ENCODE results near the gene PPP4R3A.
"Not testable (repeated sequence)": the region's sequence is repeated elsewhere in the genome, so short reads cannot be mapped to it uniquely, and the experiment has no call there.

PPP4R3A gene

GRCh38 chr14:91510171-91511042, at the start of gene PPP4R3A:
Gene PPP4R3A, minus strand, starts transcription at chr14:91510310. Its CDS starts 663 bp downstream, at chr14:91509647.
- DNase-seq, result peak; percentile 98

GRCh38 chr14:91555531-91555930, 45.4 kb upstream of the PPP4R3A start:
- no peak for DNase-seq

GRCh38 chr14:91554535-91555332, 44.6 kb upstream of the PPP4R3A start:
- DNase-seq, result no peak

GRCh38 chr14:91548108-91548507, 38.0 kb upstream of the PPP4R3A start:
- DNase-seq, result no peak

- DNase-seq, result peak; percentile 95
Observed at GRCh38 chr14:91545946-91546716, 36.0 kb upstream of the PPP4R3A start.

- DNase-seq, result no peak
Observed at GRCh38 chr14:91545204-91545603, 35.1 kb upstream of the PPP4R3A start.

- no peak for DNase-seq
Observed at GRCh38 chr14:91536327-91536726, 26.2 kb upstream of the PPP4R3A start.

- not testable (repeated sequence) for DNase-seq
Observed at GRCh38 chr14:91534059-91534458, 23.9 kb upstream of the PPP4R3A start.

GRCh38 chr14:91533623-91534022, 23.5 kb upstream of the PPP4R3A start:
- DNase-seq, result no peak

GRCh38 chr14:91523972-91524371, 13.9 kb upstream of the PPP4R3A start:
- no peak for DNase-seq

- no peak for DNase-seq
Observed at GRCh38 chr14:91521061-91521640, 11.0 kb upstream of the PPP4R3A start.

- DNase-seq, result no peak
Observed at GRCh38 chr14:91520138-91520537, 10.0 kb upstream of the PPP4R3A start.

GRCh38 chr14:91519239-91520036, 9.3 kb upstream of the PPP4R3A start:
- no peak for DNase-seq

GRCh38 chr14:91516663-91517388, 6.7 kb upstream of the PPP4R3A start:
- DNase-seq, result no peak

GRCh38 chr14:91515979-91516378, 5.9 kb upstream of the PPP4R3A start:
- no peak for DNase-seq

- no peak for DNase-seq
Observed at GRCh38 chr14:91511043-91511383, 903 bp upstream of the PPP4R3A start.

GRCh38 chr14:91509878-91510170, 286 bp downstream of the PPP4R3A start:
- DNase-seq, result no peak

GRCh38 chr14:91509083-91509877, 830 bp downstream of the PPP4R3A start:
- peak; percentile 56 for DNase-seq

- no peak for DNase-seq
Observed at GRCh38 chr14:91508105-91508504, 2.0 kb downstream of the PPP4R3A start.

- no peak for DNase-seq
Observed at GRCh38 chr14:91506226-91506625, 3.9 kb downstream of the PPP4R3A start.

All from NCI-H2171 treated with DMSO at 0.1 percent for 48 hours (cell line).